Glutamatergic neuron (in vitro differentiated cells): ENCODE data around the gene HPS3. TPM values are rescaled to one million over a fixed set of nuclear protein-coding genes. Genes with fewer than 3 reads are reported as not detected.
A peak's percentile ranks its signal among the peaks of the same experiment; 100 is the strongest.

ENCODE experiments used
- DNase-seq: peaks from one replicate; pipeline ENCODE4 v3.0.0; 2022
- H3K27ac Mint-ChIP-seq: one replicate; pipeline ENCODE4 v1.8.0; 2020; ENCODE audit warnings: mild to moderate bottlenecking, mixed read lengths, inconsistent platforms; ENCODE audit not compliant: unreplicated experiment
- H3K27me3 Mint-ChIP-seq: one replicate; pipeline ENCODE4 v1.8.0; 2020; ENCODE audit warnings: mild to moderate bottlenecking, moderate library complexity, mixed read lengths, inconsistent platforms; ENCODE audit not compliant: unreplicated experiment
- H3K36me3 Mint-ChIP-seq: one replicate; pipeline ENCODE4 v1.8.0; 2020; ENCODE audit warnings: mild to moderate bottlenecking, mixed read lengths, inconsistent platforms; ENCODE audit not compliant: unreplicated experiment
- H3K4me1 Mint-ChIP-seq: one replicate; pipeline ENCODE4 v1.8.0; 2020; ENCODE audit warnings: mild to moderate bottlenecking, low read depth, mixed read lengths, inconsistent platforms; ENCODE audit not compliant: unreplicated experiment
- H3K4me3 Mint-ChIP-seq: one replicate; pipeline ENCODE4 v1.8.0; 2020; ENCODE audit warnings: mild to moderate bottlenecking, mixed read lengths, inconsistent platforms; ENCODE audit not compliant: unreplicated experiment
- H3K9me3 Mint-ChIP-seq: one replicate; pipeline ENCODE4 v1.8.0; 2020; ENCODE audit warnings: mild to moderate bottlenecking, moderate library complexity, mixed read lengths, inconsistent platforms; ENCODE audit not compliant: unreplicated experiment
- total RNA-seq: library from RNA; stranded (reverse); fragmentation: NEBNext Ultra II Directional; extraction: Animal tissue kit (Norgen Biotek cat#: 25700); gene quantifications from one replicate; pipeline ENCODE4 v1.2.1, GENCODE V29; 2021; ENCODE audit not compliant: unreplicated experiment
- TF ChIP-seq, protein P1 (sequence below): fragments of 200-600 bp; sonication (generic); IDR thresholded peaks from one replicate; pipeline ENCODE4 v1.5.0; 2021; ENCODE audit not compliant: partially characterized antibody, unreplicated experiment

Gene HPS3
- total RNA-seq, 1 donor from 2014 or later: 12.1 TPM

DNA sequence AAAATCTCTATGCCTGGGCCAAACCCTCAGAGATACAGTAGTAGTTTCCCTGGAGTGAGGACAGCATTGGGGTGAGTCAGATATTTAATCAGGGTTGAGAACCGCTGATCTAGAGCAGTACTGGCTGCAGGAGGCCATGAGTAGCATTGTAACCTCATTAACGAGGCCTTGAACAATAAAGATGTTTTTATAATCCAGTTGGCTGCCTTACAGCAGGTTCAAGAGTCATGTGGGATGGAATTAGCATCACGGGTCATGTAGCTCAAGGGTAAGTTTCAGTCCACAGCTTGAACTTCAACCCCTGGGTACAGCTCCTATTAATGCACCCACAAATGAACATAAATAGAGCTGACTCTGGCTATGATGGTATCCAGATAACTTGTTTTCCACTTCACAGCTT is 5.1 kb downstream of the HPS3 start:
- Mint-ChIP-seq H3K9me3 (peaks cover 3% of the 10 kb centered on the region), H3K27ac (no peak overlapping the region), H3K27me3 (no peaks in the 10 kb centered on the region), H3K36me3 (no peaks in the 10 kb centered on the region), H3K4me1 (peaks cover 10% of the 10 kb centered on the region), H3K4me3 (no peak overlapping the region)
- DNase-seq: no peak
- TF ChIP-seq, protein P1, sequence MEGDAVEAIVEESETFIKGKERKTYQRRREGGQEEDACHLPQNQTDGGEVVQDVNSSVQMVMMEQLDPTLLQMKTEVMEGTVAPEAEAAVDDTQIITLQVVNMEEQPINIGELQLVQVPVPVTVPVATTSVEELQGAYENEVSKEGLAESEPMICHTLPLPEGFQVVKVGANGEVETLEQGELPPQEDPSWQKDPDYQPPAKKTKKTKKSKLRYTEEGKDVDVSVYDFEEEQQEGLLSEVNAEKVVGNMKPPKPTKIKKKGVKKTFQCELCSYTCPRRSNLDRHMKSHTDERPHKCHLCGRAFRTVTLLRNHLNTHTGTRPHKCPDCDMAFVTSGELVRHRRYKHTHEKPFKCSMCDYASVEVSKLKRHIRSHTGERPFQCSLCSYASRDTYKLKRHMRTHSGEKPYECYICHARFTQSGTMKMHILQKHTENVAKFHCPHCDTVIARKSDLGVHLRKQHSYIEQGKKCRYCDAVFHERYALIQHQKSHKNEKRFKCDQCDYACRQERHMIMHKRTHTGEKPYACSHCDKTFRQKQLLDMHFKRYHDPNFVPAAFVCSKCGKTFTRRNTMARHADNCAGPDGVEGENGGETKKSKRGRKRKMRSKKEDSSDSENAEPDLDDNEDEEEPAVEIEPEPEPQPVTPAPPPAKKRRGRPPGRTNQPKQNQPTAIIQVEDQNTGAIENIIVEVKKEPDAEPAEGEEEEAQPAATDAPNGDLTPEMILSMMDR: no peak

DNA sequence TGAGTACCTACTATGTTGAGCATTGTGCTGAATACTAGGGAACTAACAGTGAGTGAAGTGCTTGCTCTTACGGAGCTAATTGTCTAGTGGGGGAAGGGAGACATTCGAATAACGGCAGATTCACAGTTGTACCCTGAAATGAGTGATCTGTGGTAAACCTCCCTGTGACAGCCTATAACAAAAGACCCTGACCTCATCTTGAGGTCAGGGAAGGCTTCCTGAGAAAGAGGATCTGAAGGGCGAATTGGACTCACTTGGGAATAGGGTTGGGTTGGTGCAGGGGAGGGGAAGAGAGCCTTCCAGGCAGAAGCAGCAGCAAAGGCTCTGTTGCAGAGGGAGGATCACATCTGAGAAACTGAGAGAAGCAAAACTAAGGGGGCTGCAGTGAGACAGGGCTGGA is 13.2 kb downstream of the HPS3 start:
- DNase-seq: no peak
- no peak overlapping the region for H3K27ac Mint-ChIP-seq
- no peaks in the 10 kb centered on the region for H3K36me3 Mint-ChIP-seq
- H3K4me1 Mint-ChIP-seq: peaks cover 11% of the 10 kb centered on the region
- no peaks in the 10 kb centered on the region for H3K9me3 Mint-ChIP-seq
- no peaks in the 10 kb centered on the region for H3K27me3 Mint-ChIP-seq
- TF ChIP-seq, protein P1: no peak
- H3K4me3 Mint-ChIP-seq: no peak overlapping the region

DNA sequence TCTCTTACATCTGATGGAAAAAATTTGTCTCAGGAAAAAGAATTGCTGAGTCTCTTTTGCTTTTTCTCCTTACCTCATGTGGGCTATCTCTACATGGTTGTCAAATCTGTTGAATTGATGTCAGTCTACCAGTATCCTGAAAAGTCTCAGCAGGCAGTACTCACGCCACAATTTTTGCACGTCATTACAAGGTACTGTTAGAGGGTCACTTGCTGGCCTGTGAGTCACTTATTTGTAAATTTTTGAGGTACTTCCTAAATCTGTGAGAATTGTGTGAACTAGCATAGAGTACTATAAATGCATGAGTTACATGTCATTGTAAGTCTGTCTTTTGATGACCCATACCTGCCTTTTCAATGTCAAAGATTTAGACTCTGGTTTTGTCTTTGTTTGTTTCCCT is 15.9 kb downstream of the HPS3 start:
- Mint-ChIP-seq H3K4me1 (peaks cover 8% of the 10 kb centered on the region), H3K9me3 (no peaks in the 10 kb centered on the region), H3K36me3 (no peaks in the 10 kb centered on the region), H3K4me3 (no peak overlapping the region), H3K27ac (no peak overlapping the region), H3K27me3 (no peaks in the 10 kb centered on the region)
- TF ChIP-seq, protein P1: no peak
- no peak for DNase-seq

DNA sequence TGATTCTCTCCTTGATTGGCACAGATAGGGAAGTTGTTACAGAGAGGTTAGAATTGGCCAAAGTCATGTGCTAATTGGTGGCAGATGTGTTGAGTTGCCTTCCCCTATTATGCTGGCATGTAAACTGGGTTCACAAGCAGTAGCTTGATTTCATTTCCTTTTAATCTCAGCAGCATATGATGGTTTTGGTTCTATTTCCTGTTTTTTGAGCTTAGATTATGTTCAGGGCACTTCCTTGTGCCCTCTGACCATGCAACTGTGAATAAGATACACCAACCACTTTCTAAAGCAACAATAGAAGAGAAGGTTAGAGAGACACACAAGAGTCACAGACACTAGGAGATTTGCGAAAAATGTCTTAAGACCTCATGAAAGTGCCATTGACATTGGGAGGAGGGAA is 16.5 kb downstream of the HPS3 start:
- no peaks in the 10 kb centered on the region for H3K36me3 Mint-ChIP-seq
- H3K27me3 Mint-ChIP-seq: no peaks in the 10 kb centered on the region
- peaks cover 10% of the 10 kb centered on the region for H3K4me1 Mint-ChIP-seq
- H3K27ac Mint-ChIP-seq: no peak overlapping the region
- TF ChIP-seq, protein P1: no peak
- H3K9me3 Mint-ChIP-seq: no peaks in the 10 kb centered on the region
- no peak for DNase-seq
- H3K4me3 Mint-ChIP-seq: no peak overlapping the region

DNA sequence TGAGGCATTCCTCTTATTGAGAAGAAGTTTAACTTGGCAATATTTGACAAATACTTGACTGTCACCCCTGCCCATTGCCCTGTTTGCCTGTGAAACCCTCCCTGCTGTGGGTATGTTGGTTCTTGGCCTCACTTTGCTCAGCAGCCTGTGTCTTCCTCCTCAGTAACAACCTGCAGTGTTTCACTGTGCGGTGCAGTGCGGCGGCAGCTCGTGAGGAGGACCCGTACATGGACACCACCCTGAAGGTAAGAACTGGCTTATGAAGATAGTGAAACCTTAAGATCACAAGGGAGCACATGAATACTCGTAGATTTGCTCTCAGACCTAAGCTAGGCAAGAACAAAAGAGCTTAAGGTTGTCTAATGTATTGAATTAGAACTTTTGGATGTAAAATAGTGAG is 21.0 kb downstream of the HPS3 start:
- Mint-ChIP-seq H3K4me3 (no peak overlapping the region), H3K27me3 (peaks cover 3% of the 10 kb centered on the region), H3K27ac (peak overlapping the region; percentile 15), H3K4me1 (peaks cover 41% of the 10 kb centered on the region), H3K36me3 (no peaks in the 10 kb centered on the region), H3K9me3 (peaks cover 2% of the 10 kb centered on the region)
- no peak for DNase-seq
- TF ChIP-seq, protein P1: no peak
